GM19025 (cell line): ENCODE measurements around the gene NPPA.
"Not testable (repeated sequence)": the region's sequence is repeated elsewhere in the genome, so short reads cannot be mapped to it uniquely, and the experiment has no call there.

Experiments
- ATAC-seq: cut with Tn5 transposase; IDR thresholded peaks from one replicate; pipeline ENCODE4 v1.9.1; 2021; ENCODE audit warnings: mild to moderate bottlenecking, low read depth, moderate library complexity; ENCODE audit not compliant: unreplicated experiment

The NPPA gene

DNA sequence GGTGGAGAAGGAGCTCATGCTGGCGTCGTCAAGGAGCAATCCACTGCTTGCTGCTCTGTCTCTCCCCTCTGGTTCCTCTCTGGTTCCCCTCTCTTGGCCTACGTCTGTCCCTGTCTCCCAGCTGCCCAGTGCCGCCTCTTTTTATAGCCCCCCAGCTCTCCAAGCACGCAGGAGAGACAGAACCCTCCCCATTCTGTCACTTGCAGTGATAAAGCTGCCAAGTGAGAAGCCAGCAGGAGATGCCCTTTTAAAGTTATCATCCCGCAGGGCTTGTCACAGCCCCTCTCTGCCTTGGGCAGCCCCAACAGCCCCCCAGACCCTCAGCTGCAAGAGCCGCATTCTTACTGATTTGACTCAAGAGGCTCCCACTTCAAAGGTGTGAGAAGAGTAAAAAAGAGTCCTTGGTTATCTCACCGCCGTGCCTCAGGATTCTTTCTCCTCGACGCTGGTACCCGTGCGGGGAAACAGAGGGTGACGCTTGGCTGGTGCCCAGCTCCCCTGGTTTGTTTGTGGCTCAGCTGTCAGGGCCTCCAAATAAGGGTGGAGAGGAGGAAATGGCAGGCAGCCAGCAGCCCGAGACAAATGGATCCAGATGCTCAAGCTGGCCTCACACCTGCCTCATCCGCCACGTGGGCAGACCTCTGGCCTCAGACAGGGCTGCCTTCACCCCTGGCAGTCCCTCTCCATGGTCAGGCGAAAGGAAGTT lies at the start of gene NPPA:
Gene NPPA, minus strand, starts transcription at position 117 of the 706 bp plus-strand sequence. Its CDS starts 99 bp downstream, at position 18.
- ATAC-seq = no peak

DNA sequence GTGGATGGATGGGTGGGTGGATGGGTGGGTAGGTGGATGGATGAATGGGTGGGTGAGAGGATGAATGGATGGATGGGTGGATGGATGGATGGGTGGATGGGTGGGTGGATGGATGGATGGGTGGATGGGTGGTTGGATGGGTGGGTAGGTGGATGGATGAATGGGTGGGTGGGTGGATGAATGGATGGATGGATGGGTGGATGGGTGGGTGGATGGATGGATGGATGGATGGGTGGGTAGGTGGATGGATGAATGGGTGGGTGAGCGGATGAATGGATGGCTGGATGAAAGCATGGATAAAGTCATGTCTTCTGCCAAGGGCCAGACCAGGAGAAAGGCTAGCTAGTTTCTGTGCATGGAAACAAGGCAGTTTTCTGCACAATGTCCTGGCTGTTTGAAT lies 46.9 kb upstream of the NPPA start:
- not testable (repeated sequence) for ATAC-seq

DNA sequence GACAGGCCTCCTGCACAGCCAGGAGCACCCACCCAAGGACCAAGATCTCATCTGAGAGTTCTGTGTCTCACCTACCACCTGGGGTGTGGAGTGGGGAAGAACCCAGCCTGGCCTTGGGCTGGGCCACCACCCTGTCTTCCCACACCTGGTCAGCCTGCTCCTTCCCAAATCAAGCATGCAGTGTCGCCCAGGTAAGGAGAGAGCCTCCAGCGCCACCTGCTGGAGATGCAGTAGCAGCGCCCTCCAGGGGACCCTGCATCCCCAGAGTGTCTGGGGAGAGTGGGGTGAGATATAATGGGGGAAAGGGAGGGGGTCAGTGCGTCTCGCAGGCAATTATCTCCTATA lies 46.3 kb upstream of the NPPA start:
- ATAC-seq = no peak

DNA sequence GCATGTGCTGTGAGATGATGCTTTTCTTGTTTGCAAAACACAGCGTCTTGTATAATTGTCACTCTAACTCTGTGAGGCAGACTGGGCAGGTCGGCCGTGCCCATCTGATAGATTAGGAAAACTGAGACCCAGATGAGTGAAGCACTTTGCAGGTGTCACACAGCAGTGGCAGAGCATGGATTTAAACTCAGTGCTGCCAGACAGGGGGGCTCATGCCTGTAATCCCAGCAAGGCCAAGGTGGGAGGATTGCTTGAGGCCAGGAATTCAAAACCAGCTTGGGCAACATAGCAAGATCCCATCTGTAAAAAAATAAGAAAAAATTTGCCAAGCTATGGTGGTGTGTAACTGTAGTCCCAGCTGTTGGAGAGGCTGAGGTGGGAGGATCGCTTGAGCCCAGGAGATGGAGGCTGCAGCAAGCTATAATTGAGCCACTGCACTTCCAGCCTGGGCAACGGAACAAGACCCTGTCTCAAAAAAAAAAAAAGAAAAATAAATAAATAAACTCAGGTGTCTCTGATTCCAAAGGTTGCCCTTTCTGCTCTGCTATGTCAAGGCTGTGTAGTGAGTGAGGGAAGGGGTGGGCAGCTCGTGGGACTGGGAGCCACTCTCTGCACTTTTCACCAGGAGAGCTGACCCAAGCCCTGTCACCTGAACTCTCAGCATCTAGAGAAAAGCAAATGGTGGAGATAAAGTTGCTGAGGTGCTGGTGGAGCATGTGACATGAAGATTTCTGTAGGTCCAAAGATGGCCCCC lies 44.0 kb upstream of the NPPA start:
- no peak for ATAC-seq

GRCh38 chr1:11888877-11889208 lies 41.3 kb upstream of the NPPA start:
- ATAC-seq = no peak

DNA sequence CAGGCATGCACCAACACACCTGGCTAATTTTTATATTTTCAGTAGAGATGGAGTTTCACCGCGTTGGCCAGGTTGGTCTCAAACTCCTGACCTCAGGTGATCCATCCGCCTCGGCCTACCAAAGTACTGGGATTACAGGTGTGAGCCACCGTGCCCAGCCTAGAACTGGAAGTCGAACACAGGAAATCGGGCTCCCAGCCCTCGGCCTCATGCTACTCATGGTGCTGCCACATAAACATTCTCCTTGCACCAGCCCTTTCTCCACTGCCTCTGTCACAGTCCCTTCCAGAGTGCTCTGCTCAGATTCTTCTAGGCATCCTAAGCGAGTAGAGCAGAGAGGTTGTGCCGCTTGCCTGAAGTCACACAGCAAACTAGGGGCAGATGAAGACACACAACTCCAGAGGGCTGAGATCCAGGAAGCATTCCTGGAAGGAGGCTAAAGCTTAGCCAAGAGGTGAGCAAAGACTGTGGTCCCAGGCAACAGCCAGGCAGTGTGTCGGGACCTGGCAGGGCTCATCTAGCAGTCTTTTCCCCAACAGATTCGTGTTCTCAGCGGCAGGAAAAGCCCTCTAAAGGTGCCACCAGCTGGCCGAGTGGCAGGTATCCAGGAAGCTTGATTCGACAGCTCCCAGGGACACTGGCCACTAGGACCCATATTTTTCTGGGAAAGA lies 40.8 kb upstream of the NPPA start:
- ATAC-seq = no peak

DNA sequence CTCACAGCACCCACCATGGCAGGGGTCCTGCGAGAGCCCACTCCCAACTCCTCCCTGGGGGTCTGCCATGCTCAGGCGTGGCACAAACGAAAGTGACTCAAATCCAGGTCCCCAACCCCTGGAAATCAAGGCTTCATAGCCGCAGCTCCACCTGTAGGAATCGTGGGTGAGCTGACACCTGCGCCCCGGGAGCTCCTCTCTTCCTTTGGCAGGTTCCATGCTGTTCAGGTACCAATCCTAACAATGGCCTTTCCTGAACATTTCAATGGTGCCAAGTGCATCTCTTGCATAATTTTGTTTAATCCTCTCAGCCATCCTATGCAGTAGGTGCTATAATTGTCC lies 40.1 kb upstream of the NPPA start:
- no peak for ATAC-seq

- no peak for ATAC-seq
Observed at GRCh38 chr1:11886986-11887665, 39.5 kb upstream of the NPPA start.

GRCh38 chr1:11885916-11886315 lies 38.3 kb upstream of the NPPA start:
- no peak for ATAC-seq

- ATAC-seq = no peak
Observed at GRCh38 chr1:11882814-11883538, 35.4 kb upstream of the NPPA start.

DNA sequence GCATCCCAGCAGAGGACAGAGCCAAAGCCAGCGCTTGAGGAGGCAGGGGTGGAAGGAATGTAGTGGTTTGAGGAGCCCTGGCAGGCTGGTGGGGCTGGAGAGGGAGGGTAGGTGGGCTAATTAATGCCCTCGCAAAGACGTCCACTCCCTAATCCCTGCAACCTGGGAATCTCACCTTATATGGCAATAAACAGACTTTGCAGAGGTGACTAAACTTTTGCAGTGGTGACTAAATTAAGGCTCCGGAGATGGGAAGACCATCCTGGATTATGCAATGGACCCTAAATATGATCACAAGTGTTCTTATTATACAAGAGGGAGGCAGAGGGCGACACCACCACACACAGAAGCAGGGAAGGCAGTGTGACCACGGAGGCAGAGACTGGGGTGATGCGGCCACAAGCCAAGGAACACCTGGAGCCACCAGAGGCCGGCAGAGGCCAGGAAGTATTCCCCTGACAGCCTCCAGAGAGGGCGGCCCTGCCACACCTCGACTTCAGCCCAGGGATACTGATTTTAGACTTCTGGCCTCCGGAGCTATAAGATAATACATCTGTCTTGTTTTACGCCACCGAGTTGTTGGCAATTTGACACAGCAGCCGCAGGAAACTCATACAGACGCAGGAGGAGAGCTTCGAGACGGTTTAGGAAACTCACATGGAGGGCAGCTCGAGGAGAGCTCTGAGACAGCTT lies 34.3 kb upstream of the NPPA start:
- ATAC-seq = no peak

GRCh38 chr1:11880911-11881748 lies 33.5 kb upstream of the NPPA start:
- ATAC-seq = no peak

DNA sequence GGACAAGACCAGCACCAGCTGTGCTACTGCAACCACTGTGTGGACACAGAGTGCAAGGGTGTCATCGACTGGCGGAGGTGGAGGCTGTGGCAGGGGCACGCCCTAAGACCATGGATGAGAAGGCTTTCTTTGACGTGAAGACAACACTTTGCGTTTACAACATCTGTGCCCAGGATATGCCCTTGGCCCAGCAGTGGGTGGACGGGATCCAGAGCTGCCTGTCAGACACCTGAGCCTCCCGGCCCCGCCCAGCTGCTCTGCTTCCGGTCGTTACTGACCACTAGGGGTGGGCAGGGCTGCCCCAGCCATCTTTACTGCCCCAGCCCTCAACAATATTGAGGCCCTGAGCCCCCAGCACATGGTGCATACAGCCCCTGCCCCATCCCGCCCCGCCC lies 32.6 kb upstream of the NPPA start:
- no peak for ATAC-seq

DNA sequence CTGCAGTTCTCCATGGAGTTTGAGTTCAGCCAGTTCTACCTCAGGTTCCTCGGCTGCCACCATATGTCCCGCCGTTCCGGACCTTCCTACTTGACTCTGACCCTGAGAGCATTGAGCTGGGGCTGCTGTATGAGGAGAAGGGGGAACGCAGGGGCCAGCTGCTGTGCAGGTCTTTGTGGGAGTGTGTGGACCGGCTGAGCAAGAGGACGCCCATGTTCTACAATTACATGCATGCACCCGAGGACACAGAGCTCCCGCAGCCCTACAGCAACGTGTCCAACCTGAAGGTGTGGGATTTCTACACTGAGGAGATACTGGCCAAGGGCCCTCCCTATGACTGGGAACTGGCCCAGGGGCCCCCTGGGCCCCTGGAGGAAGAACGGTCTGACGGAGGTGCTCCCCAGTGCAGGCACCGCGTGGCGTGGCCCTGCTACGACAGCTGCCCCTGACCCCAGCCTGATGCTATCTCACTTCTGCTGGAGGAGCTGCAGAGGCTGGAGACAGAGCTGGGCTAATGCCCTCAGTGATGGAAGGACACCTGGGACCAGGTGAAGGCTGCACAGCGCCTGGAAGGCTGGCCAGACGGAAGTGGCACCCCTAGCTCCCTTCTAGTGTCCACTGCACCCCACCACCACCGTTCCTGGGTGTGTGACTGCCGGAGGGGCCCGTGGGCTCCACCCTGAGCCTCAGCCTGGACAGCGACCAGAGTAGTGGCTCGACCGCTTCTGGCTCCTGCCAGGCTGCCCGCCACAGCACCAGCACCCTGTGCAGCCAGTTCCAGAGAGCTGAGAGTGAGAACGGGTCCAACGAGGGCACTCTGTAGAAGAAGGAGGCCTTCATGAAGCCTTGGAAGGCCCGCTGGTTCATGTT lies 32.0 kb upstream of the NPPA start:
- ATAC-seq = no peak

DNA sequence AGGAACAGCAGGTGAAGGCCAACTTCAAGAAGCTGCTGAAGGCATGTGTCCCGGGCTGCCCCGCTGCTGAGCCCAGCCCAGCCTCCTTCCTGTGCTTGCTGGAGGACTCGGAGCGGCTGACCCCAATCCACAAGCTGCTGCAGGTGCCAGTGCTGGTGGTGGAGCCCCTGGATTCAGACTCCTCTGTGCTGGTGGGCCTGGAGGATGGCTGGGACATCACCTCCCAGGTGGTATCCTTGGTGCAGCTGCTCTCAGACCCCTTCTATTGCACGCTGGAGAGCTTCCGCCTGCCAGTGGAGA lies 31.3 kb upstream of the NPPA start:
- ATAC-seq = no peak

GRCh38 chr1:11878081-11878890 lies 30.7 kb upstream of the NPPA start:
- no peak for ATAC-seq

- ATAC-seq = no peak
Observed at GRCh38 chr1:11877074-11877473, 29.5 kb upstream of the NPPA start.

DNA sequence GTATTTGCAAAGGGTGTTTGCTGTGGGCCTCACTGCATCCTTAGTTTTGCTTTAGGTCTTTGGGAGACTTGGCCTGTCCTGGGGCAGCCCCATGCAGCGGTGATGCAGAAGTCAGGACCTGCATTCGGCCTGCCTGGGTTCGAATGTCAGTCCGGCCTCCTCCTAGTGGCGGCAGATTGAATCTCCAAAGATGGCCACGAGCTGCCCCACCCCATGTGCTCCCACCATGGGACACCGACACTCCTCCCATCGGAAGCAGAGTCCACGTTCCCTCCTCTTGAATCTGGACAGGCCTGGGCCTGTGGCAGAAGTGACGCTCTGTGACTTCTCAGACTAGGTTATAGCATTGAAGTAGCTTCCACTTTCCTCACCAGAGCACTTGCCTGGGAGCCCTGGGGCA lies 27.5 kb upstream of the NPPA start:
- ATAC-seq = no peak
